HT-29 (cell line): ENCODE results near the gene LRRTM1. TPM values are rescaled to one million over a fixed set of nuclear protein-coding genes. Genes with fewer than 3 reads are reported as not detected.
A peak's percentile ranks its signal among the peaks of the same experiment; 100 is the strongest.

ENCODE experiments used
- DNase-seq: peaks from one replicate; pipeline ENCODE4 v3.0.0-alpha.2; 2015; ENCODE audit warnings: low spot score
- total RNA-seq: library from RNA; depleted of rRNA; stranded (reverse); fragments of >200 nt; shearing (Covaris generic); gene quantifications from 2 replicates; pipeline ENCODE4 v1.2.3, GENCODE V29; 2014

LRRTM1 gene
- total RNA-seq, 1 experiment from 2014 or later, result not detected

- DNase-seq, result no peak
Observed at GRCh38 chr2:80302314-80303005, 2.1 kb downstream of the LRRTM1 start.

DNA sequence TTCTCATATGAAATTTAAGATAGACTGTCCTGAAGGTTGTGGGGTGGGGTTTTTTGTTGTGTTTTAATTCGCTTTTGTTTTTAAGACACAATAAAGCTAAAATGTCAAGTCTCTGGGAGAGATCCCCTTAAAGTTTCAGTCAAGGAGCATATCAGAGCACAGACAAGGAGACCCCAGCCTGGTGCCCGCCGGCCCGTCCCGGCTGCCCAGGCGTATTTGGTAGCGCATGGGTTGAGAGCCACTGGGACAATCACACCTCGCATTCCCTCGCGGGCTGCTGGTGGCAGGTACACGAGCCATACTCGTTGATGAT, 2.6 kb downstream of the LRRTM1 start:
- no peak for DNase-seq

GRCh38 chr2:80300954-80301353, 3.6 kb downstream of the LRRTM1 start:
- DNase-seq, result no peak

DNA sequence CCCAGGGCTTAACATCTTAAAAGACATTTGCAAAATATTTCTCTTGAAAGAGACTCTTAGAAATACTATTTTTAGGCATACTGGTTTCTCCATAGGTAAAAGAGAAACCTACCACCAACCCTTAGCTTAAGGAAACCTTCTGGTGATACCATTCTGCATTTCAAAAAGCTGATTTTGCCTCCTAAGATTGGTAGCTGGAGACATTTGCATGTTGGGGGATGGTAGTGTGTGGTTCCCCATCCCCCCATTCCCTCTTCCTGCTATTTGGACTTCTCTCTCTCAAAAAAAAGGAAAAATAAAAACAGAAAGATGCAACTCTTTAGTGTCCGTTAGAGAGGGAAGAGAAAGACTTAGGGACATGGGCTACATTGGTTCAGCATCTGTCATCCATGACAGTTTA, 4.2 kb downstream of the LRRTM1 start:
- no peak for DNase-seq

GRCh38 chr2:80299661-80300060, 4.9 kb downstream of the LRRTM1 start:
- DNase-seq, result no peak

GRCh38 chr2:80298954-80299353, 5.6 kb downstream of the LRRTM1 start:
- DNase-seq, result no peak

DNA sequence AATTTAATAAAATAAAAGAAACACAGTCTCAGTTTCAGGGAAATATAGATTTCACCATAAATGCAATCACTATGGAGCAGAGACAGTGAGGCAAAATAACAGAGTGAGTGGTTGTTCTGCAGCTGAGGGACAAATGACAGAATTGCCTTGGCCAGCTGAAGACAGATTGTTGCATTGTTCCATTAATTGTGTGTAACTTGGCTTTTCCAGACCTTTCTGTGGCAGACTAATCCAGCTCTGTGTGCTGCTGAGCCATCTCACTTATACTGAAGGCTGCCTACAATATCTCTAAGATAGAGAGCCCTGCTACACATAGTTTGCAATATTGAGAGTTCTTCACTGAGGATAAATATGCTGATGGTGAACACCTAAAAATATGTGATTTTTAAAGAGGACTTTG, 11.5 kb downstream of the LRRTM1 start:
- peak; percentile 34 for DNase-seq

GRCh38 chr2:80292474-80292873, 12.1 kb downstream of the LRRTM1 start:
- peak; percentile 72 for DNase-seq

- DNase-seq, result no peak
Observed at GRCh38 chr2:80291656-80292055, 12.9 kb downstream of the LRRTM1 start.

- peak; percentile 48 for DNase-seq
Observed at GRCh38 chr2:80288576-80288975, 16.0 kb downstream of the LRRTM1 start.

DNA sequence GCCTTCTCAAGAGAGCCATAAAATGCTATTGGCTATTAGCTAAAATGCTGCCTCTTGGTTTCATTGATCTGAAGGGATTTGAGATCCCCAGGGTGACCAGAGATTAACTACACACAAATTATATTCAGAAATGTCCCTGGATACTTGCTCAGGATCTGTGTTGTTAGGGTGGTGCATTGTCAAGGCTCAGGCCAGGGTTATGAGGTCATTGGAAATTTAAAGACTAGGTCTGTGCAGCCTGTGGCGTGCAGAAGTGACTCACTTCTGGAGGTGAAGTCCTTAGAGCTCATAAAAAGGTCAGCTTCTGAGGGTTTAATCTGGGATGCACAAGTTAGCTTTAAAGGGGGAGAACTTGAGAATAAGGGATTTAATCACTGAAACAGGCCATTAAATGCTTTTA, 23.5 kb downstream of the LRRTM1 start:
- peak; percentile 51 for DNase-seq

DNA sequence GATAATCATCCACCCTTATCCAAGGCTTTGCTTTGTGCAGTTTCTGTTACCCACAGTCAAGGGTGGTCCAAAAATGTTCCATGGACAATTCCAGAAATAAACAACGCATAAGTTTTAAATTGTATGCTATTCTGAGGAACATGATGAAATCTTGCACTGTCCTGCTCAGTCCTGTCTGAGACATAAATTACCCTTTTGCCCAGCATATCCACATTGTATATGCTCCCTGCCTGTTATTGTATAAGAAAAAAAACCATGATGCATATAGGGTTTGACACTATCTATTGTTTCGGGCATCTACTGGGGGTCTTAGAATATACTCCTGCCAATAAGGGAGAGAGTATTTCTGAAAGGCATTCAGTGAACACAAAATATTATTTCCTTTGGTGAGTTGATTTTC, 24.0 kb downstream of the LRRTM1 start:
- no peak for DNase-seq

GRCh38 chr2:80269806-80270205, 34.7 kb downstream of the LRRTM1 start:
- DNase-seq, result no peak

DNA sequence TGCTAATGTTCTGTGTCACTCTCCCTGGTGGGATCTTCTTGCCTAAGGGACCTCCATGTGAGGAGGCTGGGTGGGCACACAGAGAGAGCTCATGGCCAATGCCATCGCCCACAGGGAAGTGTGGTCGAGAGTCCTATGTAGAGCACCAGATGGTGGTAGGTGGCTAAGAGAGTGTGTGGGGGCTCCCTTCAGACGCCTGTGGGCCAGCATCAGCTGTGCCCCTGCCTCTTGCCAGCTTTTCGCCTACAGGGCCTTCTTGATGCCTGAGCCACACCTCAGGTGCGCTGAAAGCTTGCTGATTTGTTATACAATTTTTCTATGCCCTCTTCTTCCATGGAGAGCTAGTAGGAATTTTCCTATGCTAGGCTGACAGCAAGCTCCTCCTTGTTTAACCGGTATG, 38.3 kb downstream of the LRRTM1 start:
- no peak for DNase-seq

DNA sequence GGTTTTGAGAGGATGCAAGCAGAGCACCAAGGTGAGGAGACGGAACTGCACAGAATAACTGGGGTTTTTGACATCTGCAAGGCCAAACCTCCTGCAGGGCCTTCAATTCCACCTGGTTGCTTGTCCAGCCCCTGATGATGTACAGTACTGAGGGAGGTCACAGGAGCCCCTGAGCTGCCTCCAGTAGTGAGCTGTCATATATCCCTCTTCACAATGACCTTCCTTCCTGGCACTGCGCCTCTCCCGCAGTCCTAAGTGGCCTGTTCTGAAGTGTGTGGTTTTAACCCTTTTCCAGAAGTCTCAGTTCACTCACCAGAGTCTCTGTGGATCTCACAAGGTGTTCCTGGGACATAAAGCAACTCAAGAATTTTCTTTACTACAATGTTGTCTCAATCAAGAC, 45.3 kb downstream of the LRRTM1 start:
- no peak for DNase-seq

DNA sequence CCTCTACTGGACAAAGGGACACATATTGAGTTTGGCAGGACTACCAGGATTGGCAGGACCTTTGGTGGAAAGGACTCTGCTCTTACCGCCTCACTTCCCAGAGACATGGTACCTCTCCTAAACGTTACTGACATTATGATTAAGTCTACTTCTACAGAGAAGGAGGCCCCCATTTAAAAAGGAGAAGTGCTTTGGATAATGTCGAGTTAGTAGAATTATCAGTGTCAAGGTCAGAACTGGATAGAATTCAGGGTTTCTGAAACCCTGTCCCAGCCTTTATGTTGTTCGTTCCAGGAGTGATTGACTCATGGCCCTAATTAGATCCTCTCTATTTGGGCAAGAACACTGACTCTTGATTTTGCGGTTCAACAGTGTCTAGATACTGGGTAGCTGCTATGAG, 45.8 kb downstream of the LRRTM1 start:
- DNase-seq, result no peak

DNA sequence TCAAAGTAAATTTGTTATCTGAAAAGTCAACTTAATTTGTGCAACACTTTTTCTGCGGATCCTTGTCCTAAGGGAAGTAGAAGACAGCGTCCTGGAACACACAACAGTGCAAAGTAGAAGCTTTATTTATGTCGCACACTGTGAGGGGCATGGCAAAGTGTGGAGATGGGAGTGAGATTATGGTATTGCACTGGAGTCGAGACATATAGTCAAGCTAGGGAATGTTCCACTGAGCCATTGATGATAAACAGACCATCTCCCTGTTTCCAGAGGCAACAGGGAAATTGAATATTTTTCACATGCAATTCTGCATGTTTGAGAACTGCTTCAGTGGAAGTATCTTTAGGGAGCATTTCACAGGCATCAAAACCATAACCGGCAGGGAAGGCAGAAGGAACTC, 46.2 kb downstream of the LRRTM1 start:
- DNase-seq, result no peak

- no peak for DNase-seq
Observed at GRCh38 chr2:80257450-80257849, 47.1 kb downstream of the LRRTM1 start.

DNA sequence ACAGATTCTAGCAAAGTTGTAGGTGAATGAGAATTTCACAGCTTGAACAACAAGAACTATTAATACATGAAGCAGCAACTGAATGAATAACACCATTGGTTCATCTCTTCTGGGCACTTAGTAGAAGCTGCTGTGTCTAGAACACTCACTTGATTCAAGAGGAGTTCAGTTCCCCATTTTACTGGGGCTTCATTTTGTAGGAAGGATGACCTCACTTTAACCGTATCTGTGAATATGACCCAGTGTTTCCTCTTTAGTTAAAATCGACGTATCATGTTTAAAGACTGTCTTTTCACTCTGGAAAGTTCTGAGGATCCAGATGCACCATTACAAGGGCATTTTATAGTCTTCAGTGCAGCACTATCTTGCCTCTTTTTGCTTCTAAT, 47.8 kb downstream of the LRRTM1 start:
- no peak for DNase-seq

DNA sequence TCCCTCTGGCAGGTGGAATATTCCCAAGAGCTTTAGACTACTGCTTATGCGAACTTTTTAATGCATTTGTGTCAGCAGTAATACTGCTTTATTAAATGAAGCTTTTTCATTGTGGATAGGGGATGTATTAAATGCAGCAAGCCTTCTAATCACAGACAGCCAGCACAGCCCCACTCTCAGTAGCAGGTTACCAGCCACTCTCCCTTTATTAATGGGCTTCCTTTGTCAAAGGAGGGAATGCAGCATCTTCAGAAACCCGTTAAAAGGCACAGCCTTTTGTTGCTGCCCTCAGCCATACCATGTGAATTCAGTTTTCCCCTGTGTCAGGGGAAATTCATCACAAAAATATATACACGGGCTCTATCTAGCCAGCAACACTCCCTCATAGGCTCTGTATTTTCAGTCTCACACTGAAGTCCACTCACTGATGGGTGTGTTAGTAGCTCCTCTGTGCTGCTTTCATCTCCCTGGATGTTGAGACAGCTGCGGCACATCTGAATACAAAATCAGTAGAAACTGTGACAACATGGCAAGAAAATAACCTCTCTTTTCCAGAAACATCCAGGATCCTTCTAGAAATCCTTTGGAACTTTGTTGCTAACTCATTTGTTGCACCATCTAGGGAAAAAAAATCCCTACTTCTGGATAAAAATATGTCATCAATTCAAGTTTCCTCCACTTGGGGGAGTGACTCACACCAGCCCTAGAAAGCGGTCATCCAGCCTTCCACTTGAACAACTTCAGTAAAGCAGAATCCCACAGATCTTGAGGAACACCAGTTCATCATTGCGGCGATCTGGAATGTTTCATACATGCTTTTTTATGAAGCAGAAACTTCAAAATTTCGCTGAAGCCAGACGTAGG, 48.4 kb downstream of the LRRTM1 start:
- DNase-seq, result peak; percentile 69

- DNase-seq, result no peak
Observed at GRCh38 chr2:80252294-80252986, 52.1 kb downstream of the LRRTM1 start.
